Natural killer cell (primary cell): ENCODE results near the gene COL20A1. TPM values are rescaled to one million over a fixed set of nuclear protein-coding genes. Genes with fewer than 3 reads are reported as not detected.

Source experiments
- ATAC-seq, 3 donors: fragments of 150-1000 bp in 2 of 3; fragments of 200-7000 bp in 1 of 3; cut with Tn5 transposase; 1 replicate in 1 of 3; 2 replicates in 2 of 3; pipeline ENCODE4 v1.10.0; 2021; ENCODE audit warnings: mild to moderate bottlenecking in 2 of 3, moderate library complexity in 2 of 3
- DNase-seq, 2 donors: peaks; one replicate each; pipeline versions ENCODE4 v3.0.0 to v3.0.0-alpha.2; 2013 to 2021; ENCODE audit warnings: mixed read lengths in 1 of 2
- H3K27ac ChIP-seq: one replicate; pipeline ENCODE4 v1.5.1; 2013; ENCODE audit warnings: mild to moderate bottlenecking, low read length
- H3K27me3 ChIP-seq: one replicate; pipeline ENCODE4 v1.6.1; 2013; ENCODE audit warnings: low read length; ENCODE audit not compliant: control insufficient read depth, insufficient read depth
- H3K36me3 ChIP-seq: one replicate; pipeline ENCODE4 v1.6.1; 2013; ENCODE audit warnings: low read length; ENCODE audit not compliant: control insufficient read depth, insufficient read depth
- H3K4me1 ChIP-seq: one replicate; pipeline ENCODE4 v1.6.1; 2013; ENCODE audit warnings: low read length; ENCODE audit not compliant: control insufficient read depth, insufficient read depth
- H3K4me3 ChIP-seq: one replicate; pipeline ENCODE4 v1.5.1; 2013; ENCODE audit warnings: low read length
- H3K9me3 ChIP-seq: one replicate; pipeline ENCODE4 v1.6.1; 2013; ENCODE audit warnings: low read length; ENCODE audit not compliant: control insufficient read depth, insufficient read depth
- H3K27ac Mint-ChIP-seq, 2 donors: one replicate each; pipeline ENCODE4 v1.8.0; 2022; ENCODE audit warnings: mild to moderate bottlenecking in 2 of 2, mixed read lengths in 2 of 2, moderate library complexity in 1 of 2
- H3K27me3 Mint-ChIP-seq, 2 donors: one replicate each; pipeline ENCODE4 v1.8.0; 2022; ENCODE audit warnings: low read depth in 2 of 2, mixed read lengths in 2 of 2
- H3K36me3 Mint-ChIP-seq: one replicate; pipeline ENCODE4 v1.8.0; 2022; ENCODE audit warnings: mixed read lengths
- H3K4me1 Mint-ChIP-seq, 2 donors: one replicate each; pipeline ENCODE4 v1.8.0; 2022; ENCODE audit warnings: mixed read lengths in 2 of 2
- H3K4me3 Mint-ChIP-seq: one replicate; pipeline ENCODE4 v1.8.0; 2022; ENCODE audit warnings: mild to moderate bottlenecking, moderate library complexity, mixed read lengths
- H3K9me3 Mint-ChIP-seq, 2 donors: one replicate each; pipeline ENCODE4 v1.8.0; 2022; ENCODE audit warnings: mixed read lengths in 2 of 2
- CTCF ChIP-seq: fragments of 200-600 bp; IDR thresholded peaks from one replicate; pipeline ENCODE4 v1.8.0; 2022; ENCODE audit warnings: antibody characterized with exemption
- WGBS: methylation state at CpG from one replicate; pipeline ENCODE4 v1.1.7; 2013; ENCODE audit warnings: missing lambda C conversion rate; ENCODE audit not compliant: insufficient coverage; 5-methylcytosine and 5-hydroxymethylcytosine counted together
- intact Hi-C: fragments of 100-400 bp; cut with micrococcal nuclease; formaldehyde crosslinking; loops from one replicate; pipeline ENCODE4 v1.14.2; 2022
- total RNA-seq, 4 donors: library from RNA; stranded (reverse); fragments of 120-200 nt in 1 of 4; gene quantifications; one replicate each; pipeline versions ENCODE4 v1.2.3 to v1.2.4, GENCODE V29; 2013 to 2022

COL20A1 gene
- total RNA-seq, 3 donors from 2014 or later (not counting 1 experiment from before 2014, with no cell fraction given), result 0.12 to 0.33 TPM; not detected in 1

- H3K36me3 Mint-ChIP-seq, result no peaks in the 10 kb centered on the region
- no peaks in the 10 kb centered on the region for H3K27me3 ChIP-seq
- H3K36me3 ChIP-seq, result no peaks in the 10 kb centered on the region
- H3K27ac ChIP-seq, result no peak overlapping the region
- no peaks in the 10 kb centered on the region for H3K4me1 ChIP-seq
- H3K9me3 Mint-ChIP-seq, result peaks cover 0 to 3% of the 10 kb centered on the region in 2 donors
- no peaks in the 10 kb centered on the region for H3K4me1 Mint-ChIP-seq
- H3K4me3 Mint-ChIP-seq, result no peak overlapping the region
- H3K27me3 Mint-ChIP-seq, result peaks cover 0 to 2% of the 10 kb centered on the region in 2 donors
- 85% methylated on average over 46 of the region's 46 CpGs for WGBS
- intact Hi-C loops, result no loop called here
- DNase-seq (no peak), ATAC-seq (no peak)
- no peaks in the 10 kb centered on the region for H3K9me3 ChIP-seq
- H3K27ac Mint-ChIP-seq, result no peak overlapping the region
- no peak overlapping the region for H3K4me3 ChIP-seq
- no peak for TF ChIP-seq CTCF
These were observed 55.2 kb downstream of the COL20A1 start for GRCh38 chr20:63347950-63348827.

- no peak overlapping the region for H3K27ac Mint-ChIP-seq
- Histone ChIP-seq H3K4me1 (no peaks in the 10 kb centered on the region), H3K36me3 (no peaks in the 10 kb centered on the region), H3K27me3 (no peaks in the 10 kb centered on the region), H3K9me3 (no peaks in the 10 kb centered on the region), H3K4me3 (no peak overlapping the region), H3K27ac (no peak overlapping the region)
- H3K4me3 Mint-ChIP-seq, result no peak overlapping the region
- no peaks in the 10 kb centered on the region for H3K4me1 Mint-ChIP-seq
- peaks cover 0 to 2% of the 10 kb centered on the region in 2 donors for H3K27me3 Mint-ChIP-seq
- 90% methylated on average over 29 of the region's 29 CpGs for WGBS
- peaks cover 0 to 3% of the 10 kb centered on the region in 2 donors for H3K9me3 Mint-ChIP-seq
- H3K36me3 Mint-ChIP-seq, result no peaks in the 10 kb centered on the region
- intact Hi-C loops, result no loop called here
- no peak for TF ChIP-seq CTCF
- DNase-seq, result no peak
- no peak for ATAC-seq
These were observed 56.0 kb downstream of the COL20A1 start for GRCh38 chr20:63348828-63349515.

GRCh38 chr20:63349516-63349895 is 56.5 kb downstream of the COL20A1 start:
- 94% methylated on average over 29 of the region's 29 CpGs for WGBS
- DNase-seq, result no peak
- Mint-ChIP-seq H3K27ac (no peak overlapping the region), H3K4me3 (no peak overlapping the region), H3K27me3 (peaks cover 0 to 2% of the 10 kb centered on the region in 2 donors), H3K36me3 (no peaks in the 10 kb centered on the region), H3K4me1 (no peaks in the 10 kb centered on the region), H3K9me3 (peaks cover 0 to 3% of the 10 kb centered on the region in 2 donors)
- Histone ChIP-seq H3K9me3 (no peaks in the 10 kb centered on the region), H3K27ac (no peak overlapping the region), H3K4me1 (no peaks in the 10 kb centered on the region), H3K27me3 (no peaks in the 10 kb centered on the region), H3K36me3 (no peaks in the 10 kb centered on the region), H3K4me3 (no peak overlapping the region)
- intact Hi-C loops, result no loop called here
- TF ChIP-seq CTCF, result no peak
- no peak for ATAC-seq
